ENCODE measurements around the gene RAI14. TPM values are rescaled to one million over a fixed set of nuclear protein-coding genes. Genes with fewer than 3 reads are reported as not detected.
A peak's percentile ranks its signal among the peaks of the same experiment; 100 is the strongest.

Gene RAI14
- total RNA-seq, 1 donor from 2014 or later, result 11.5 TPM

DNA sequence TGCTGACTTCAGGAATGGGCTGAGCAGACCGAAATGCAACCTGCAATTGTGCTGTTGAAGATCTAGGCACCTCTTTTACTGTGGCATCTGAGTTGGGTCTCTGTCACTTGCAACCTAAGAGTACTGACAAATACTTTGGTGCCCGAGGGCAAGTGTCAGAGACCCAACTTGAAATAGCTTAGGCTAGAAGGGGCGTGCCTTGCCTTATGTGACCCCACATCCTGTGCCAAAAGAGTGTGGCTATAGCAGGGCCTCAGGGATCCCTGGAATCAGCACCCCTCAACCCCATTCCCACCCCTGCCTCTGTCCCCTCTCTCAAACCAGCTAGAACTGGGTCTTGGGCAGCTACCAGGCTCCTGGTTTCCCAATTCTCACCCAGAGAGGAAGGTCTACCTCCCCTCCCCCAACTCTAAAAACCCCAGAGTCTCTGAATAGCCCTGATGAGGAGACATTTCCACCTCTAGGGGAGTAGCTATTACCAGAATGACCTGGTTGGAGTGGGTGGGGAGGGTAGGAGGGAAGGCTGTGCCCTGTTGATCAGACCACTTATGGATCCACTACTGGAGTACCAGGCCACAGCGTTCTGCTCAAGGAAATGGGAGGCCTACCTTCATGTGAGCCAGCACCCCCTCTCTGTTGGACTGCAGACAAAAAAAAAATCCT is 17.5 kb downstream of the RAI14 start:
- peaks cover 0 to 4% (median 4%) of the 10 kb centered on the region in 3 donors for H3K4me1 ChIP-seq (ENCODE audit: control insufficient read depth in 3 of 3, insufficient read depth in 3 of 3, low read length in 3 of 3)
- H3K9me3 ChIP-seq (ENCODE audit: control insufficient read depth in 3 of 3, low read length in 3 of 3), result no peaks in the 10 kb centered on the region
- peak overlapping the region; percentile 55 for H3K27ac ChIP-seq (ENCODE audit: low read depth, low read length)
- no peak overlapping the region for H3K4me3 ChIP-seq (ENCODE audit: low read length in 3 of 3)
- H3K36me3 ChIP-seq (ENCODE audit: control insufficient read depth in 3 of 3, insufficient read depth in 3 of 3, low read length in 3 of 3), result no peaks in the 10 kb centered on the region
- H3K9ac ChIP-seq (ENCODE audit: low read depth in 1 of 3, low read length in 3 of 3), result no peak overlapping the region
- H3K27me3 ChIP-seq (ENCODE audit: control insufficient read depth in 3 of 3, insufficient read depth in 3 of 3, low read length in 3 of 3), result no peaks in the 10 kb centered on the region

DNA sequence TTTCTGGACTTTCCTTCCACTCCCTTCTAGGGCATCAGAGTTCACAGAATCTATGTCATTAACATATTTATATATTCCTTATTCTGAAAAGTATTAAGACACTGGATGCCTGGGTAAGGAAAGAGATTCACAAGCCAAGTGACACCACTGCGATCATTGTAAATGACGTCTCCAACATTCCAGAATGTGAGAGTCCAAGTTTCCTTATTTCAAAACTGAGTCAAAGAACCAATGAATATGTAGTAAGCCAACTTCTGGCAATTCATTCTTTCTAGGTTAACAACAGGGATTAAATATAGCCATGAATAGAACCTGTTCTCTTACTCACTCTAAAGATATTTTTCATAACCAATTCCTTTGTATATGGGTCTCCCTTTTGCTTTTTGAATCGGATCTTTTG is 18.1 kb downstream of the RAI14 start:
- no peaks in the 10 kb centered on the region for H3K36me3 ChIP-seq (ENCODE audit: control insufficient read depth in 3 of 3, insufficient read depth in 3 of 3, low read length in 3 of 3)
- no peak overlapping the region for H3K4me3 ChIP-seq (ENCODE audit: low read length in 3 of 3)
- H3K9ac ChIP-seq (ENCODE audit: low read depth in 1 of 3, low read length in 3 of 3), result no peak overlapping the region
- peak overlapping the region; percentile 55 for H3K27ac ChIP-seq (ENCODE audit: low read depth, low read length)
- no peaks in the 10 kb centered on the region for H3K9me3 ChIP-seq (ENCODE audit: control insufficient read depth in 3 of 3, low read length in 3 of 3)
- peaks cover 0 to 4% (median 4%) of the 10 kb centered on the region in 3 donors for H3K4me1 ChIP-seq (ENCODE audit: control insufficient read depth in 3 of 3, insufficient read depth in 3 of 3, low read length in 3 of 3)
- H3K27me3 ChIP-seq (ENCODE audit: control insufficient read depth in 3 of 3, insufficient read depth in 3 of 3, low read length in 3 of 3), result no peaks in the 10 kb centered on the region

- Histone ChIP-seq H3K36me3 (ENCODE audit: control insufficient read depth in 3 of 3, insufficient read depth in 3 of 3, low read length in 3 of 3) (no peaks in the 10 kb centered on the region), H3K9me3 (ENCODE audit: control insufficient read depth in 3 of 3, low read length in 3 of 3) (no peaks in the 10 kb centered on the region), H3K4me3 (ENCODE audit: low read length in 3 of 3) (no peak overlapping the region), H3K27me3 (ENCODE audit: control insufficient read depth in 3 of 3, insufficient read depth in 3 of 3, low read length in 3 of 3) (no peaks in the 10 kb centered on the region), H3K4me1 (ENCODE audit: control insufficient read depth in 3 of 3, insufficient read depth in 3 of 3, low read length in 3 of 3) (peaks cover 0 to 4% (median 4%) of the 10 kb centered on the region in 3 donors), H3K9ac (ENCODE audit: low read depth in 1 of 3, low read length in 3 of 3) (no peak overlapping the region), H3K27ac (ENCODE audit: low read depth, low read length) (no peak overlapping the region)
Measured at GRCh38 chr5:34675857-34676256, 19.7 kb downstream of the RAI14 start.

- Histone ChIP-seq H3K4me3 (ENCODE audit: low read length in 3 of 3) (no peak overlapping the region), H3K27me3 (ENCODE audit: control insufficient read depth in 3 of 3, insufficient read depth in 3 of 3, low read length in 3 of 3) (no peaks in the 10 kb centered on the region), H3K36me3 (ENCODE audit: control insufficient read depth in 3 of 3, insufficient read depth in 3 of 3, low read length in 3 of 3) (no peaks in the 10 kb centered on the region), H3K27ac (ENCODE audit: low read depth, low read length) (no peak overlapping the region), H3K9me3 (ENCODE audit: control insufficient read depth in 3 of 3, low read length in 3 of 3) (no peaks in the 10 kb centered on the region), H3K4me1 (ENCODE audit: control insufficient read depth in 3 of 3, insufficient read depth in 3 of 3, low read length in 3 of 3) (peaks cover 0 to 4% (median 4%) of the 10 kb centered on the region in 3 donors), H3K9ac (ENCODE audit: low read depth in 1 of 3, low read length in 3 of 3) (no peak overlapping the region)
Measured at GRCh38 chr5:34676416-34676815, 20.3 kb downstream of the RAI14 start.

GRCh38 chr5:34677428-34677827 is 21.3 kb downstream of the RAI14 start:
- H3K36me3 ChIP-seq (ENCODE audit: control insufficient read depth in 3 of 3, insufficient read depth in 3 of 3, low read length in 3 of 3), result no peaks in the 10 kb centered on the region
- H3K9me3 ChIP-seq (ENCODE audit: control insufficient read depth in 3 of 3, low read length in 3 of 3), result no peaks in the 10 kb centered on the region
- no peaks in the 10 kb centered on the region for H3K27me3 ChIP-seq (ENCODE audit: control insufficient read depth in 3 of 3, insufficient read depth in 3 of 3, low read length in 3 of 3)
- H3K9ac ChIP-seq (ENCODE audit: low read depth in 1 of 3, low read length in 3 of 3), result no peak overlapping the region
- H3K27ac ChIP-seq (ENCODE audit: low read depth, low read length), result no peak overlapping the region
- no peak overlapping the region for H3K4me3 ChIP-seq (ENCODE audit: low read length in 3 of 3)
- H3K4me1 ChIP-seq (ENCODE audit: control insufficient read depth in 3 of 3, insufficient read depth in 3 of 3, low read length in 3 of 3), result peaks cover 0 to 4% (median 4%) of the 10 kb centered on the region in 3 donors

DNA sequence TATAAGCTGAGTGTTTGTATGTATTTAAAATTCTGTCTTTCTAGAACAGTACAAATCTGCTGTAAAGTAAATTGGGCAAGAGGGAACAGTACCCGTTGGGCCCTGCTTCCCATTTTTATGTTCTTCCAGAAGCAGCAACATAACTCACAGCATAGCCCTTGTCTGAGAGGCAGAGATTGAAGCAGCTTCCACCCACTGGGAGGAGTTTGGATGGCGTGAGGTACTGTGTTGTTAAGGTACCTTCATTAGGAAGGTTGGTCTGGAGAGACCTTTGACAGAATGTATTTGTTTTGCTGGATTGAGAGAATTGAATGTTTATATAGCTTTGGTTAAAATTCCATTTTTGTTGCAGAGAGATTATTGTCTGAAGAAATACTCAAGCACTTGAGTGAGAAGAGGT is 24.8 kb downstream of the RAI14 start:
- Histone ChIP-seq H3K27ac (ENCODE audit: low read depth, low read length) (no peak overlapping the region), H3K4me1 (ENCODE audit: control insufficient read depth in 3 of 3, insufficient read depth in 3 of 3, low read length in 3 of 3) (no peaks in the 10 kb centered on the region), H3K4me3 (ENCODE audit: low read length in 3 of 3) (no peak overlapping the region), H3K27me3 (ENCODE audit: control insufficient read depth in 3 of 3, insufficient read depth in 3 of 3, low read length in 3 of 3) (no peaks in the 10 kb centered on the region), H3K36me3 (ENCODE audit: control insufficient read depth in 3 of 3, insufficient read depth in 3 of 3, low read length in 3 of 3) (no peaks in the 10 kb centered on the region), H3K9ac (ENCODE audit: low read depth in 1 of 3, low read length in 3 of 3) (no peak overlapping the region), H3K9me3 (ENCODE audit: control insufficient read depth in 3 of 3, low read length in 3 of 3) (no peaks in the 10 kb centered on the region)

GRCh38 chr5:34682926-34683623 is 26.9 kb downstream of the RAI14 start:
- H3K4me1 ChIP-seq (ENCODE audit: control insufficient read depth in 3 of 3, insufficient read depth in 3 of 3, low read length in 3 of 3), result no peaks in the 10 kb centered on the region
- H3K4me3 ChIP-seq (ENCODE audit: low read length in 3 of 3), result no peak overlapping the region
- no peaks in the 10 kb centered on the region for H3K27me3 ChIP-seq (ENCODE audit: control insufficient read depth in 3 of 3, insufficient read depth in 3 of 3, low read length in 3 of 3)
- peak overlapping the region; percentile 34 for H3K27ac ChIP-seq (ENCODE audit: low read depth, low read length)
- no peaks in the 10 kb centered on the region for H3K9me3 ChIP-seq (ENCODE audit: control insufficient read depth in 3 of 3, low read length in 3 of 3)
- no peaks in the 10 kb centered on the region for H3K36me3 ChIP-seq (ENCODE audit: control insufficient read depth in 3 of 3, insufficient read depth in 3 of 3, low read length in 3 of 3)
- H3K9ac ChIP-seq (ENCODE audit: low read depth in 1 of 3, low read length in 3 of 3), result no peak overlapping the region

- Histone ChIP-seq H3K9ac (ENCODE audit: low read depth in 1 of 3, low read length in 3 of 3) (no peak overlapping the region), H3K27ac (ENCODE audit: low read depth, low read length) (no peak overlapping the region), H3K36me3 (ENCODE audit: control insufficient read depth in 3 of 3, insufficient read depth in 3 of 3, low read length in 3 of 3) (no peaks in the 10 kb centered on the region), H3K9me3 (ENCODE audit: control insufficient read depth in 3 of 3, low read length in 3 of 3) (no peaks in the 10 kb centered on the region), H3K4me3 (ENCODE audit: low read length in 3 of 3) (no peak overlapping the region), H3K27me3 (ENCODE audit: control insufficient read depth in 3 of 3, insufficient read depth in 3 of 3, low read length in 3 of 3) (no peaks in the 10 kb centered on the region), H3K4me1 (ENCODE audit: control insufficient read depth in 3 of 3, insufficient read depth in 3 of 3, low read length in 3 of 3) (no peaks in the 10 kb centered on the region)
Measured at GRCh38 chr5:34684281-34684979, 28.3 kb downstream of the RAI14 start.

GRCh38 chr5:34684980-34685352 is 28.8 kb downstream of the RAI14 start:
- Histone ChIP-seq H3K27ac (ENCODE audit: low read depth, low read length) (no peak overlapping the region), H3K27me3 (ENCODE audit: control insufficient read depth in 3 of 3, insufficient read depth in 3 of 3, low read length in 3 of 3) (no peaks in the 10 kb centered on the region), H3K36me3 (ENCODE audit: control insufficient read depth in 3 of 3, insufficient read depth in 3 of 3, low read length in 3 of 3) (no peaks in the 10 kb centered on the region), H3K9ac (ENCODE audit: low read depth in 1 of 3, low read length in 3 of 3) (no peak overlapping the region), H3K4me3 (ENCODE audit: low read length in 3 of 3) (no peak overlapping the region), H3K9me3 (ENCODE audit: control insufficient read depth in 3 of 3, low read length in 3 of 3) (no peaks in the 10 kb centered on the region), H3K4me1 (ENCODE audit: control insufficient read depth in 3 of 3, insufficient read depth in 3 of 3, low read length in 3 of 3) (no peaks in the 10 kb centered on the region)
